ENCODE measurements around the gene SLC2A1. TPM values are rescaled to one million over a fixed set of nuclear protein-coding genes. Genes with fewer than 3 reads are reported as not detected.

SLC2A1 gene
- total RNA-seq, 1 donor from 2014 or later, result 236 TPM

- TF ChIP-seq CTCF (IDR thresholded peaks at IDR 0.05), result no peak
- no peak for DNase-seq (ENCODE audit: extremely low spot score, unreplicated experiment)
- no peak overlapping the region for H3K4me3 Mint-ChIP-seq (ENCODE audit: unreplicated experiment)
- no peaks in the 10 kb centered on the region for H3K9me3 Mint-ChIP-seq (ENCODE audit: unreplicated experiment)
- H3K4me1 Mint-ChIP-seq (ENCODE audit: unreplicated experiment), result no peaks in the 10 kb centered on the region
- H3K36me3 Mint-ChIP-seq (ENCODE audit: unreplicated experiment), result no peaks in the 10 kb centered on the region
- no peak overlapping the region for H3K27ac Mint-ChIP-seq (ENCODE audit: unreplicated experiment)
- H3K27me3 Mint-ChIP-seq (ENCODE audit: unreplicated experiment), result peaks cover 46% of the 10 kb centered on the region
These were observed 67.1 kb downstream of the SLC2A1 start for GRCh38 chr1:42891465-42892138.

GRCh38 chr1:42889264-42889663 lies 69.4 kb downstream of the SLC2A1 start:
- no peaks in the 10 kb centered on the region for H3K36me3 Mint-ChIP-seq (ENCODE audit: unreplicated experiment)
- no peak for TF ChIP-seq CTCF (IDR thresholded peaks at IDR 0.05)
- no peak for DNase-seq (ENCODE audit: extremely low spot score, unreplicated experiment)
- peaks cover 39% of the 10 kb centered on the region for H3K27me3 Mint-ChIP-seq (ENCODE audit: unreplicated experiment)
- no peak overlapping the region for H3K4me3 Mint-ChIP-seq (ENCODE audit: unreplicated experiment)
- H3K4me1 Mint-ChIP-seq (ENCODE audit: unreplicated experiment), result no peaks in the 10 kb centered on the region
- no peaks in the 10 kb centered on the region for H3K9me3 Mint-ChIP-seq (ENCODE audit: unreplicated experiment)
- H3K27ac Mint-ChIP-seq (ENCODE audit: unreplicated experiment), result no peak overlapping the region

GRCh38 chr1:42888013-42888633 lies 70.5 kb downstream of the SLC2A1 start:
- H3K27me3 Mint-ChIP-seq (ENCODE audit: unreplicated experiment), result peaks cover 43% of the 10 kb centered on the region
- H3K27ac Mint-ChIP-seq (ENCODE audit: unreplicated experiment), result no peak overlapping the region
- H3K9me3 Mint-ChIP-seq (ENCODE audit: unreplicated experiment), result no peaks in the 10 kb centered on the region
- no peak overlapping the region for H3K4me3 Mint-ChIP-seq (ENCODE audit: unreplicated experiment)
- DNase-seq (ENCODE audit: extremely low spot score, unreplicated experiment), result no peak
- TF ChIP-seq CTCF (IDR thresholded peaks at IDR 0.05), result no peak
- H3K4me1 Mint-ChIP-seq (ENCODE audit: unreplicated experiment), result no peaks in the 10 kb centered on the region
- no peaks in the 10 kb centered on the region for H3K36me3 Mint-ChIP-seq (ENCODE audit: unreplicated experiment)

- TF ChIP-seq CTCF (IDR thresholded peaks at IDR 0.05), result no peak
- peaks cover 46% of the 10 kb centered on the region for H3K27me3 Mint-ChIP-seq (ENCODE audit: unreplicated experiment)
- H3K36me3 Mint-ChIP-seq (ENCODE audit: unreplicated experiment), result no peaks in the 10 kb centered on the region
- H3K4me1 Mint-ChIP-seq (ENCODE audit: unreplicated experiment), result no peaks in the 10 kb centered on the region
- no peak overlapping the region for H3K27ac Mint-ChIP-seq (ENCODE audit: unreplicated experiment)
- H3K9me3 Mint-ChIP-seq (ENCODE audit: unreplicated experiment), result no peaks in the 10 kb centered on the region
- no peak overlapping the region for H3K4me3 Mint-ChIP-seq (ENCODE audit: unreplicated experiment)
- DNase-seq (ENCODE audit: extremely low spot score, unreplicated experiment), result no peak
These were observed 71.3 kb downstream of the SLC2A1 start for GRCh38 chr1:42887366-42887765.

GRCh38 chr1:42886800-42887199 lies 71.9 kb downstream of the SLC2A1 start:
- peak; percentile 80 for DNase-seq (ENCODE audit: extremely low spot score, unreplicated experiment)
- Mint-ChIP-seq H3K27me3 (ENCODE audit: unreplicated experiment) (peaks cover 45% of the 10 kb centered on the region), H3K4me3 (ENCODE audit: unreplicated experiment) (no peak overlapping the region), H3K36me3 (ENCODE audit: unreplicated experiment) (no peaks in the 10 kb centered on the region), H3K4me1 (ENCODE audit: unreplicated experiment) (no peaks in the 10 kb centered on the region), H3K27ac (ENCODE audit: unreplicated experiment) (no peak overlapping the region), H3K9me3 (ENCODE audit: unreplicated experiment) (no peaks in the 10 kb centered on the region)
- no peak for TF ChIP-seq CTCF (IDR thresholded peaks at IDR 0.05)
